Stomach (tissue), 9 donors: ENCODE measurements around the gene LSAMP. TPM values are rescaled to one million over a fixed set of nuclear protein-coding genes. Genes with fewer than 3 reads are reported as not detected.

ENCODE experiments used
- DNase-seq, 2 donors: peaks; one replicate each; pipeline versions ENCODE4 v3.0.0 to v3.0.0-alpha.2; 2013 to 2019
- H3K27ac ChIP-seq, 5 donors: fragments of 200-600 bp in 4 of 5; sonication (generic) in 4 of 5; one replicate each; pipeline ENCODE4 v1.5.1; 2013 to 2019; ENCODE audit warnings: mild to moderate bottlenecking in 1 of 5, moderate library complexity in 1 of 5
- H3K27me3 ChIP-seq, 3 donors: fragments of 200-600 bp; sonication (generic); one replicate each; pipeline ENCODE4 v1.5.1; 2017 to 2019; ENCODE audit warnings: mixed run types in 1 of 3
- H3K36me3 ChIP-seq, 4 donors: fragments of 200-600 bp; sonication (generic); 1 replicate in 3 of 4; 2 replicates in 1 of 4; pipeline ENCODE4 v1.5.1; 2016 to 2019
- H3K4me1 ChIP-seq, 4 donors: fragments of 200-600 bp; sonication (generic); one replicate each; pipeline ENCODE4 v1.5.1; 2016 to 2019
- H3K4me3 ChIP-seq, 4 donors: fragments of 200-600 bp; sonication (generic) in 3 of 4; one replicate each; pipeline ENCODE4 v1.5.1; 2016 to 2019; ENCODE audit warnings: mild to moderate bottlenecking in 1 of 4
- H3K9me3 ChIP-seq, 4 donors: fragments of 200-600 bp; sonication (generic); one replicate each; pipeline ENCODE4 v1.5.1; 2016 to 2019
- CTCF ChIP-seq, 7 experiments: fragments of 450-650 bp in 4 of 7; fragments of 200-600 bp in 3 of 7; sonication (generic) in 3 of 7; IDR thresholded peaks; one replicate each; pipeline ENCODE4 v1.5.1; 2016 to 2019; ENCODE audit warnings: antibody characterized with exemption in 7 of 7, control low read depth in 2 of 7, mild to moderate bottlenecking in 1 of 7
- EP300 ChIP-seq: sonication (generic); formaldehyde crosslinking; IDR thresholded peaks from one replicate; pipeline ENCODE4 v1.6.1; 2017; ENCODE audit warnings: antibody characterized with exemption
- POLR2A ChIP-seq, 4 donors: fragments of 450-650 bp; IDR thresholded peaks; one replicate each; pipeline ENCODE4 v1.6.1; 2016; ENCODE audit warnings: antibody characterized with exemption in 4 of 4, control low read depth in 2 of 4, mild to moderate bottlenecking in 1 of 4, moderate library complexity in 1 of 4
- POLR2AphosphoS5 ChIP-seq, 3 donors: sonication (generic); formaldehyde crosslinking; IDR thresholded peaks; one replicate each; pipeline ENCODE4 v1.6.1; 2016; ENCODE audit warnings: antibody characterized with exemption in 3 of 3
- WGBS, 5 donors: extraction: QIAGEN DNeasy Blood & Tissue Kit in 3 of 5; methylation state at CpG; one replicate each; pipeline versions ENCODE4 v1.1.5 to v1.1.7; 2013 to 2018; 5-methylcytosine and 5-hydroxymethylcytosine counted together
- intact Hi-C: fragments of 100-400 bp; cut with DNase I; formaldehyde crosslinking; loops from one replicate; pipeline ENCODE4 v1.15.1; 2023; ENCODE audit warnings: low total_unique reads
- polyA plus RNA-seq, 3 donors: library from polyadenylated mRNA; stranded (reverse); fragments of 200-250 nt; gene quantifications; one replicate each; pipeline ENCODE4 v1.2.3, GENCODE V29; 2013
- total RNA-seq, 5 donors: library from RNA; depleted of rRNA; stranded (reverse); fragments of >200 nt; gene quantifications; one replicate each; pipeline versions ENCODE4 v1.1.0 to v1.2.3, GENCODE V29; 2014 to 2016
- donor health status: healthy with polysubstance abuse.
- donor health status: Bipolar disorder and iron deficiency.
- donor health status: healthy.

The LSAMP gene
- total and polyA plus RNA-seq, 8 donors, result 1.1 to 20.7 (median 1.7) TPM

- 55 to 72% (median 67%) methylated on average over 2 of the region's 2 CpGs for WGBS, 5 donors
- no peaks in the 10 kb centered on the region for H3K9me3 ChIP-seq
- no peak overlapping the region for H3K4me3 ChIP-seq
- DNase-seq, result no peak
- intact Hi-C loops, result no loop called here
- no peaks in the 10 kb centered on the region for H3K36me3 ChIP-seq
- no peaks in the 10 kb centered on the region for H3K27me3 ChIP-seq
- TF ChIP-seq EP300 (no peak), CTCF (IDR thresholded peaks at IDR 0.05) (no peak), POLR2AphosphoS5 (IDR thresholded peaks at IDR 0.05) (no peak), POLR2A (IDR thresholded peaks at IDR 0.05) (no peak)
- H3K27ac ChIP-seq, result no peak overlapping the region
- no peaks in the 10 kb centered on the region for H3K4me1 ChIP-seq
Observed at GRCh38 chr3:116002235-116002634, 443.1 kb downstream of the LSAMP start.

DNA sequence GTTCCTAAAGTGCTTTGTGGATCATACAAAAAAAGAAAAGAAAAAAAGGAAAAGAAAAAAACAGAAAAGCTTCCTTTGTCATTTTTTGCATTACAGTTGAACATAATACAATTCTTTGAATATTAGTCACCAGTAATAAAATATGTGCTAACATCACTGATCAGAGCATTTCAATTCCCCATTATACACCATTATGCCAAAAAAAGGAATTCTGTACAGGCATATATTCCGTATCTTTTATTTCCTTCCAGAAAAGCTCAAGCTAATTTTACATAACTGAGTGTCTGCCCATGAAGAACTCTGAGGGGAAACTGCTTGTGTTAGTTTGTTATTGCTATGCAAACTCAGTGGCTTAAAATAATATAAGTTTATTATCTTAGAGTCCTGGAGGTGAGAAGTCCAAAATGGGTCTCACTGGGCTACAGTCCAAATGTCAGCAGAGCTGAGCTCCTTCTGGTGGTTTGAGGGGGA is 444.1 kb downstream of the LSAMP start:
- Histone ChIP-seq H3K27me3 (no peaks in the 10 kb centered on the region), H3K36me3 (no peaks in the 10 kb centered on the region), H3K9me3 (no peaks in the 10 kb centered on the region), H3K4me1 (no peaks in the 10 kb centered on the region), H3K27ac (no peak overlapping the region), H3K4me3 (no peak overlapping the region)
- TF ChIP-seq CTCF (IDR thresholded peaks at IDR 0.05), result no peak
- TF ChIP-seq POLR2A (IDR thresholded peaks at IDR 0.05), result no peak
- no peak for TF ChIP-seq EP300
- TF ChIP-seq POLR2AphosphoS5 (IDR thresholded peaks at IDR 0.05), result no peak
- no peak for DNase-seq
- intact Hi-C loops, result no loop called here
- 73 to 86% (median 79%) methylated on average over 1 of the region's 1 CpG for WGBS, 5 donors

GRCh38 chr3:116000311-116000710 is 445.0 kb downstream of the LSAMP start:
- intact Hi-C loops, result no loop called here
- H3K27ac ChIP-seq, result no peak overlapping the region

GRCh38 chr3:115999613-116000012 is 445.7 kb downstream of the LSAMP start:
- Histone ChIP-seq H3K27ac (no peak overlapping the region), H3K27me3 (no peaks in the 10 kb centered on the region), H3K36me3 (no peaks in the 10 kb centered on the region), H3K4me1 (no peaks in the 10 kb centered on the region), H3K4me3 (no peak overlapping the region), H3K9me3 (no peaks in the 10 kb centered on the region)
- DNase-seq, result no peak
- intact Hi-C loops, result no loop called here
- 42 to 62% (median 45%) methylated on average over 4 of the region's 4 CpGs for WGBS, 5 donors
- TF ChIP-seq POLR2A (IDR thresholded peaks at IDR 0.05) (no peak), CTCF (IDR thresholded peaks at IDR 0.05) (no peak), EP300 (no peak), POLR2AphosphoS5 (IDR thresholded peaks at IDR 0.05) (no peak)

More at GRCh38 chr3:116000311-116000710, 445.0 kb downstream of the LSAMP start:
- Histone ChIP-seq H3K36me3 (no peaks in the 10 kb centered on the region), H3K9me3 (no peaks in the 10 kb centered on the region), H3K4me3 (no peak overlapping the region), H3K27me3 (no peaks in the 10 kb centered on the region), H3K4me1 (no peaks in the 10 kb centered on the region)
- TF ChIP-seq POLR2A (IDR thresholded peaks at IDR 0.05) (no peak), EP300 (no peak)
- no peak for DNase-seq
- 54 to 76% (median 71%) methylated on average over 3 of the region's 3 CpGs for WGBS, 5 donors

DNA sequence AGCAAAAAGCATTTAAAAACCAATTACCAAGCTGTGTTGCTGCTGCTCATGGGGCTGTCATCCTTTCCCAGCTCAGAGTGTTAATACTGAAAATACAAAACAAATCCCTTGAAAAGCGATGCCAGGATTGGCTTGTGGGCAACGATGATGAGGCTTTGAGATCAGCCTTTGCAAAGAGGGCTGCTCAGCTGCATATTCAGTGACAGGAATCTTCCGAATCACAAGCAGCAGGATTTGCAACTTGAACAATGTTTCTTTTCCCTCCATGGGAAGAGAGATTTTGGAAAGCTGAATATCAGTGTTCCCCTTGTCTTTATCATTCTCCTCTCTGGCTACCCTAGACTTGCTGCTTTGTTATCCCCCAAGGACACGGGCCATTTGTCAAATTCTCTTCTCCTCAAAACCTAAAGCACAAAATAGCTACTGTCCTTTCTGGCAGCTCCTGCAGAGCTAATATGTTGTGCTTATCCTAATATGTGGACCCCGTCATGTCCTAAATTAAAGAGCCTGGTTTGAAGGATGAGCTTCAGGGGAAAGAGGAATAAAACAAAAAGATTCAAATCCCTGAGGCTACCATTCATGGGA is 446.2 kb downstream of the LSAMP start:
- intact Hi-C loops, result no loop called here
- no peaks in the 10 kb centered on the region for H3K36me3 ChIP-seq
- no peak for TF ChIP-seq EP300
- TF ChIP-seq POLR2AphosphoS5 (IDR thresholded peaks at IDR 0.05), result no peak
- TF ChIP-seq CTCF (IDR thresholded peaks at IDR 0.05), result no peak
- no peak for TF ChIP-seq POLR2A (IDR thresholded peaks at IDR 0.05)
- no peak overlapping the region for H3K27ac ChIP-seq
- no peaks in the 10 kb centered on the region for H3K4me1 ChIP-seq
- 49 to 64% (median 59%) methylated on average over 5 of the region's 5 CpGs for WGBS, 5 donors
- no peak for DNase-seq
- no peaks in the 10 kb centered on the region for H3K27me3 ChIP-seq
- H3K4me3 ChIP-seq, result no peak overlapping the region
- no peaks in the 10 kb centered on the region for H3K9me3 ChIP-seq
